ENCODE data around the gene NUP42. TPM values are rescaled to one million over a fixed set of nuclear protein-coding genes. Genes with fewer than 3 reads are reported as not detected.

NUP42 gene
- total and polyA plus RNA-seq, 9 of the 15 experiments (the other 6 are each of a cell fraction or from before 2014, with no cell fraction given): 41.8 to 86.4 (median 71.2) TPM

GRCh38 chr7:23191022-23191421 is 9.2 kb downstream of the NUP42 start (continued):
- TF ChIP-seq ZNF407 (IDR thresholded peaks at IDR 0.05; ENCODE audit: low read depth) (no peak), HNRNPH1 (optimal IDR thresholded peaks at IDR 0.05; ENCODE audit: low read depth, low read length) (no peak), THRA (IDR thresholded peaks at IDR 0.05) (no peak), MTA2 (IDR thresholded peaks at IDR 0.05; ENCODE audit: low read depth) (peak; percentile 61), REST (IDR thresholded peaks at IDR 0.05; ENCODE audit: borderline replicate concordance) (peak; percentile 17; the same call in 1 of the 2 replicates), REST (CRISPR knock-in tag; IDR thresholded peaks at IDR 0.05; ENCODE audit: low read depth) (no peak), CCAR2 (IDR thresholded peaks at IDR 0.05; ENCODE audit: low read depth, low read length) (no peak), ZNF444 (CRISPR knock-in tag; IDR thresholded peaks at IDR 0.05) (no peak), ZNF77 (CRISPR knock-in tag; IDR thresholded peaks at IDR 0.05) (no peak), MCM3 (IDR thresholded peaks at IDR 0.05) (no peak)
